ENCODE data around the gene STK16. TPM values are rescaled to one million over a fixed set of nuclear protein-coding genes. Genes with fewer than 3 reads are reported as not detected.

The STK16 gene
- total RNA-seq, 1 experiment from 2014 or later, result 22.8 TPM

Small RNA genes lying within 50 kb of the gene (small RNA-seq; reads per million reads assigned to genes)
- not detected for gene MIR153-1

Other genes with a start within 250 kb of the STK16 start
- 0.11 TPM in 1 of 2 replicates, not detected in the other for gene CFAP65, start 204.0 kb upstream of the STK16 start, total RNA-seq (2014; rRNA removed; shearing (Covaris generic); ENCODE audit: low replicate concordance)
- gene IHH, start 184.6 kb upstream of the STK16 start, total RNA-seq (2014; rRNA removed; shearing (Covaris generic); ENCODE audit: low replicate concordance), result not detected in 2 replicates
- 10.4 and 21.5 TPM in 2 replicates for gene NHEJ1, start 84.7 kb upstream of the STK16 start, total RNA-seq (2014; rRNA removed; shearing (Covaris generic); ENCODE audit: low replicate concordance)
- 2.7 and 3.5 TPM in 2 replicates for gene SLC23A3, start 75.5 kb upstream of the STK16 start, total RNA-seq (2014; rRNA removed; shearing (Covaris generic); ENCODE audit: low replicate concordance)
- gene CNPPD1, start 68.6 kb upstream of the STK16 start, total RNA-seq (2014; rRNA removed; shearing (Covaris generic); ENCODE audit: low replicate concordance), result 38.7 and 64.8 TPM in 2 replicates
- gene RETREG2, start 67.2 kb upstream of the STK16 start, total RNA-seq (2014; rRNA removed; shearing (Covaris generic); ENCODE audit: low replicate concordance), result 61.1 and 93.8 TPM in 2 replicates
- gene ZFAND2B, start 38.7 kb upstream of the STK16 start, total RNA-seq (2014; rRNA removed; shearing (Covaris generic); ENCODE audit: low replicate concordance), result 28.0 and 37.6 TPM in 2 replicates
- gene ABCB6, start 26.5 kb upstream of the STK16 start, total RNA-seq (2014; rRNA removed; shearing (Covaris generic); ENCODE audit: low replicate concordance), result 14.3 and 28.4 TPM in 2 replicates
- gene ATG9A, start 15.8 kb upstream of the STK16 start, total RNA-seq (2014; rRNA removed; shearing (Covaris generic); ENCODE audit: low replicate concordance), result 16.6 and 25.9 TPM in 2 replicates
- gene ANKZF1, start 15.7 kb upstream of the STK16 start, total RNA-seq (2014; rRNA removed; shearing (Covaris generic); ENCODE audit: low replicate concordance), result 159 and 230 TPM in 2 replicates
- gene GLB1L, start within 50 bp of the STK16 start, total RNA-seq (2014; rRNA removed; shearing (Covaris generic); ENCODE audit: low replicate concordance), result 4.3 and 6.4 TPM in 2 replicates
- not detected in 2 replicates for gene TUBA4B, start 7.8 kb downstream of the STK16 start, total RNA-seq (2014; rRNA removed; shearing (Covaris generic); ENCODE audit: low replicate concordance)
- gene TUBA4A, start 8.4 kb downstream of the STK16 start, total RNA-seq (2014; rRNA removed; shearing (Covaris generic); ENCODE audit: low replicate concordance), result 32.6 and 61.8 TPM in 2 replicates
- 30.9 and 55.8 TPM in 2 replicates for gene DNAJB2, start 33.9 kb downstream of the STK16 start, total RNA-seq (2014; rRNA removed; shearing (Covaris generic); ENCODE audit: low replicate concordance)
- not detected in 2 replicates for gene PTPRN, start 63.9 kb downstream of the STK16 start, total RNA-seq (2014; rRNA removed; shearing (Covaris generic); ENCODE audit: low replicate concordance)
- not detected in 2 replicates for gene RESP18, start 87.3 kb downstream of the STK16 start, total RNA-seq (2014; rRNA removed; shearing (Covaris generic); ENCODE audit: low replicate concordance)
- 74.6 and 77.9 TPM in 2 replicates for gene DNPEP, start 142.4 kb downstream of the STK16 start, total RNA-seq (2014; rRNA removed; shearing (Covaris generic); ENCODE audit: low replicate concordance)
- not detected in 2 replicates for gene DES, start 172.9 kb downstream of the STK16 start, total RNA-seq (2014; rRNA removed; shearing (Covaris generic); ENCODE audit: low replicate concordance)
- not detected in 2 replicates for gene SPEG, start 189.4 kb downstream of the STK16 start, total RNA-seq (2014; rRNA removed; shearing (Covaris generic); ENCODE audit: low replicate concordance)

Data from Karpas-422 (cell line).